GM23338 (cell line): ENCODE measurements around the gene GPR142. TPM values are rescaled to one million over a fixed set of nuclear protein-coding genes. Genes with fewer than 3 reads are reported as not detected.

Experiments
- EZH2 ChIP-seq: fragments of 200-600 bp; sonication (generic); IDR thresholded peaks from one replicate; pipeline ENCODE4 v1.8.0; 2017; ENCODE audit warnings: antibody characterized with exemption, mild to moderate bottlenecking, low read depth; ENCODE audit not compliant: unreplicated experiment
- EZH2phosphoT487 ChIP-seq: fragments of 200-600 bp; sonication (generic); IDR thresholded peaks from one replicate; pipeline ENCODE4 v1.8.1; 2018; ENCODE audit warnings: antibody characterized with exemption; ENCODE audit not compliant: unreplicated experiment
- JUNB ChIP-seq: IDR thresholded peaks from one replicate; pipeline ENCODE4 v1.6.1; 2016; ENCODE audit warnings: antibody characterized with exemption; ENCODE audit not compliant: unreplicated experiment
- polyA plus RNA-seq: library from polyadenylated mRNA; unstranded; fragments of >200 nt; fragmentation: Nextera tagmentation; extraction: Ambion mirVana; gene quantifications from 2 replicates; pipeline ENCODE4 v1.2.1, GENCODE V29; 2016
- total RNA-seq: library from RNA; depleted of rRNA; stranded (reverse); fragments of >200 nt; shearing (Covaris generic); gene quantifications from 2 replicates; pipeline ENCODE4 v1.2.3, GENCODE V29; 2014
- TF ChIP-seq, protein P1 (sequence below): fragments of 250-450 bp; sonication (Bioruptor Pico); IDR thresholded peaks from 2 replicates; pipeline ENCODE4 v1.5.0; 2020; ENCODE audit warnings: mild to moderate bottlenecking, moderate library complexity
- TF ChIP-seq, protein P2 (sequence below): IDR thresholded peaks from one replicate; pipeline ENCODE4 v1.6.1; 2018; ENCODE audit warnings: antibody characterized with exemption; ENCODE audit not compliant: unreplicated experiment

The GPR142 gene
- total and polyA plus RNA-seq, 2 experiments from 2014 or later, result not detected

DNA sequence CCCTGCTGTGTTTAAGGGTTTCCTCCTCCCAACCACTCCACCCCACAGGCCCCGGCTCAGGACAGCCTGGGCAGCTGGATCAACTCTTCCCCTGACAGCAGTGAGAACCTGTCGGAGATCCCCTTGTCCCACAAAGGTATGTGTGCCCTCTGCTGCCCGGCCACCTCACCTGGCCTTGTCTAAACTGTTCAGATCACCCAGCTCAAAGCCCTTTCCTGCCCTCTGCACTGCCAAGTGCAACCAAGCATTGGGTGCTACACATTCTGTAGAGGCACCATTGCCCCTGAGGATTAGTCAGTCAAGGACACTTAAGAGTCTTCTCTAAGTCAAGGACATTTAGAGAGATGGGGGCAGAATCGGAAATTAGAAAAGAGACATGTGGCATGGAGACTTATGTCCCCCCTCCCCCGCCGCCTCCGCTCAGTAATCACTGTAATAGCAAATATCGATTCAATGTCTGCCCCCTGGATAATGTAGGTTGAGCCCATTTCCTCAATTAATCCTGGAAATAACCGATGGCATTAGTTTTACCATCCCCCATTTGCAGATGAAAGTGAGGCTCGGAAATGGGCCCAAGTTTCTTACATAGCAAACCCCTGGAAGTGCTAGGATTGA lies 13.8 kb upstream of the GPR142 start (continued):
- TF ChIP-seq, protein P1, sequence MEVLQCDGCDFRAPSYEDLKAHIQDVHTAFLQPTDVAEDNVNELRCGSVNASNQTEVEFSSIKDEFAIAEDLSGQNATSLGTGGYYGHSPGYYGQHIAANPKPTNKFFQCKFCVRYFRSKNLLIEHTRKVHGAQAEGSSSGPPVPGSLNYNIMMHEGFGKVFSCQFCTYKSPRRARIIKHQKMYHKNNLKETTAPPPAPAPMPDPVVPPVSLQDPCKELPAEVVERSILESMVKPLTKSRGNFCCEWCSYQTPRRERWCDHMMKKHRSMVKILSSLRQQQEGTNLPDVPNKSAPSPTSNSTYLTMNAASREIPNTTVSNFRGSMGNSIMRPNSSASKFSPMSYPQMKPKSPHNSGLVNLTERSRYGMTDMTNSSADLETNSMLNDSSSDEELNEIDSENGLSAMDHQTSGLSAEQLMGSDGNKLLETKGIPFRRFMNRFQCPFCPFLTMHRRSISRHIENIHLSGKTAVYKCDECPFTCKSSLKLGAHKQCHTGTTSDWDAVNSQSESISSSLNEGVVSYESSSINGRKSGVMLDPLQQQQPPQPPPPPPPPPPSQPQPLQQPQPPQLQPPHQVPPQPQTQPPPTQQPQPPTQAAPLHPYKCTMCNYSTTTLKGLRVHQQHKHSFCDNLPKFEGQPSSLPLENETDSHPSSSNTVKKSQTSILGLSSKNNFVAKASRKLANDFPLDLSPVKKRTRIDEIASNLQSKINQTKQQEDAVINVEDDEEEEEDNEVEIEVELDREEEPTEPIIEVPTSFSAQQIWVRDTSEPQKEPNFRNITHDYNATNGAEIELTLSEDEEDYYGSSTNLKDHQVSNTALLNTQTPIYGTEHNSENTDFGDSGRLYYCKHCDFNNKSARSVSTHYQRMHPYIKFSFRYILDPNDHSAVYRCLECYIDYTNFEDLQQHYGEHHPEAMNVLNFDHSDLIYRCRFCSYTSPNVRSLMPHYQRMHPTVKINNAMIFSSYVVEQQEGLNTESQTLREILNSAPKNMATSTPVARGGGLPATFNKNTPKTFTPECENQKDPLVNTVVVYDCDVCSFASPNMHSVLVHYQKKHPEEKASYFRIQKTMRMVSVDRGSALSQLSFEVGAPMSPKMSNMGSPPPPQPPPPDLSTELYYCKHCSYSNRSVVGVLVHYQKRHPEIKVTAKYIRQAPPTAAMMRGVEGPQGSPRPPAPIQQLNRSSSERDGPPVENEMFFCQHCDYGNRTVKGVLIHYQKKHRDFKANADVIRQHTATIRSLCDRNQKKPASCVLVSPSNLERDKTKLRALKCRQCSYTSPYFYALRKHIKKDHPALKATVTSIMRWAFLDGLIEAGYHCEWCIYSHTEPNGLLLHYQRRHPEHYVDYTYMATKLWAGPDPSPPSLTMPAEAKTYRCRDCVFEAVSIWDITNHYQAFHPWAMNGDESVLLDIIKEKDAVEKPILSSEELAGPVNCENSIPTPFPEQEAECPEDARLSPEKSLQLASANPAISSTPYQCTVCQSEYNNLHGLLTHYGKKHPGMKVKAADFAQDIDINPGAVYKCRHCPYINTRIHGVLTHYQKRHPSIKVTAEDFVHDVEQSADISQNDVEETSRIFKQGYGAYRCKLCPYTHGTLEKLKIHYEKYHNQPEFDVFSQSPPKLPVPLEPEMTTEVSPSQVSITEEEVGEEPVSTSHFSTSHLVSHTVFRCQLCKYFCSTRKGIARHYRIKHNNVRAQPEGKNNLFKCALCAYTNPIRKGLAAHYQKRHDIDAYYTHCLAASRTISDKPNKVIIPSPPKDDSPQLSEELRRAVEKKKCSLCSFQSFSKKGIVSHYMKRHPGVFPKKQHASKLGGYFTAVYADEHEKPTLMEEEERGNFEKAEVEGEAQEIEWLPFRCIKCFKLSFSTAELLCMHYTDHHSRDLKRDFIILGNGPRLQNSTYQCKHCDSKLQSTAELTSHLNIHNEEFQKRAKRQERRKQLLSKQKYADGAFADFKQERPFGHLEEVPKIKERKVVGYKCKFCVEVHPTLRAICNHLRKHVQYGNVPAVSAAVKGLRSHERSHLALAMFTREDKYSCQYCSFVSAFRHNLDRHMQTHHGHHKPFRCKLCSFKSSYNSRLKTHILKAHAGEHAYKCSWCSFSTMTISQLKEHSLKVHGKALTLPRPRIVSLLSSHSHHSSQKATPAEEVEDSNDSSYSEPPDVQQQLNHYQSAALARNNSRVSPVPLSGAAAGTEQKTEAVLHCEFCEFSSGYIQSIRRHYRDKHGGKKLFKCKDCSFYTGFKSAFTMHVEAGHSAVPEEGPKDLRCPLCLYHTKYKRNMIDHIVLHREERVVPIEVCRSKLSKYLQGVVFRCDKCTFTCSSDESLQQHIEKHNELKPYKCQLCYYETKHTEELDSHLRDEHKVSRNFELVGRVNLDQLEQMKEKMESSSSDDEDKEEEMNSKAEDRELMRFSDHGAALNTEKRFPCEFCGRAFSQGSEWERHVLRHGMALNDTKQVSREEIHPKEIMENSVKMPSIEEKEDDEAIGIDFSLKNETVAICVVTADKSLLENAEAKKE (CRISPR knock-in tag), result no peak
- no peak for TF ChIP-seq EZH2phosphoT487
- no peak for TF ChIP-seq JUNB
- TF ChIP-seq, protein P2, sequence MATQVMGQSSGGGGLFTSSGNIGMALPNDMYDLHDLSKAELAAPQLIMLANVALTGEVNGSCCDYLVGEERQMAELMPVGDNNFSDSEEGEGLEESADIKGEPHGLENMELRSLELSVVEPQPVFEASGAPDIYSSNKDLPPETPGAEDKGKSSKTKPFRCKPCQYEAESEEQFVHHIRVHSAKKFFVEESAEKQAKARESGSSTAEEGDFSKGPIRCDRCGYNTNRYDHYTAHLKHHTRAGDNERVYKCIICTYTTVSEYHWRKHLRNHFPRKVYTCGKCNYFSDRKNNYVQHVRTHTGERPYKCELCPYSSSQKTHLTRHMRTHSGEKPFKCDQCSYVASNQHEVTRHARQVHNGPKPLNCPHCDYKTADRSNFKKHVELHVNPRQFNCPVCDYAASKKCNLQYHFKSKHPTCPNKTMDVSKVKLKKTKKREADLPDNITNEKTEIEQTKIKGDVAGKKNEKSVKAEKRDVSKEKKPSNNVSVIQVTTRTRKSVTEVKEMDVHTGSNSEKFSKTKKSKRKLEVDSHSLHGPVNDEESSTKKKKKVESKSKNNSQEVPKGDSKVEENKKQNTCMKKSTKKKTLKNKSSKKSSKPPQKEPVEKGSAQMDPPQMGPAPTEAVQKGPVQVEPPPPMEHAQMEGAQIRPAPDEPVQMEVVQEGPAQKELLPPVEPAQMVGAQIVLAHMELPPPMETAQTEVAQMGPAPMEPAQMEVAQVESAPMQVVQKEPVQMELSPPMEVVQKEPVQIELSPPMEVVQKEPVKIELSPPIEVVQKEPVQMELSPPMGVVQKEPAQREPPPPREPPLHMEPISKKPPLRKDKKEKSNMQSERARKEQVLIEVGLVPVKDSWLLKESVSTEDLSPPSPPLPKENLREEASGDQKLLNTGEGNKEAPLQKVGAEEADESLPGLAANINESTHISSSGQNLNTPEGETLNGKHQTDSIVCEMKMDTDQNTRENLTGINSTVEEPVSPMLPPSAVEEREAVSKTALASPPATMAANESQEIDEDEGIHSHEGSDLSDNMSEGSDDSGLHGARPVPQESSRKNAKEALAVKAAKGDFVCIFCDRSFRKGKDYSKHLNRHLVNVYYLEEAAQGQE, result no peak
- TF ChIP-seq EZH2, result no peak
